GM10248 (cell line): ENCODE measurements around the gene RAET1L.

Source experiments
- CTCF ChIA-PET: fragments of 300-600 bp; sonication (Branson Sonifier 250); formaldehyde crosslinking; extraction: SDS; loops from one replicate; lab custom pipeline; 2021; ENCODE audit warnings: antibody characterized with exemption; lab: Yijun Ruan, JAX
- POLR2A ChIA-PET: fragments of 350-650 bp; sonication (Branson Sonifier 250); formaldehyde crosslinking; extraction: SDS; loops from one replicate; lab custom pipeline; 2020; ENCODE audit warnings: antibody characterized with exemption; lab: Yijun Ruan, JAX
- DNase-seq: peaks from one replicate; pipeline ENCODE4 v3.0.0; 2012; ENCODE audit errors: extremely low spot score
- CTCF ChIP-seq: IDR thresholded peaks from 2 replicates; pipeline ENCODE4 v1.5.1; 2012; ENCODE audit warnings: mild to moderate bottlenecking, low read depth; ENCODE audit errors: extremely low read depth, missing control alignments, control extremely low read depth

Gene RAET1L

GRCh38 chr6:149990661-149991471, 34.5 kb downstream of the RAET1L start:
- DNase-seq = peak; percentile 48
- CTCF ChIA-PET = interaction anchor here (1.2 to 2.8 kb wide), 2 partner anchors 16 to 26 kb away, joined by 5 to 8 read pairs; no protein-coding TSS in a partner anchor
- no peak for TF ChIP-seq CTCF
- POLR2A ChIA-PET = no interaction called here

GRCh38 chr6:149990212-149990660, 35.1 kb downstream of the RAET1L start:
- no peak for TF ChIP-seq CTCF
- no peak for DNase-seq
- ChIA-PET CTCF (interaction anchor here (1.2 to 2.8 kb wide), 2 partner anchors 17 to 27 kb away, joined by 5 to 8 read pairs; no protein-coding TSS in a partner anchor), POLR2A (no interaction called here)

GRCh38 chr6:149988550-149989346, 36.6 kb downstream of the RAET1L start:
- POLR2A ChIA-PET = no interaction called here

GRCh38 chr6:149987602-149988107, 37.7 kb downstream of the RAET1L start:
- ChIA-PET POLR2A (no interaction called here), CTCF (no interaction called here)
- DNase-seq = no peak
- no peak for TF ChIP-seq CTCF

More at GRCh38 chr6:149988550-149989346, 36.6 kb downstream of the RAET1L start:
- no peak for DNase-seq
- CTCF ChIA-PET = interaction anchor here (1.3 kb wide), 1 partner anchor 15 kb away, joined by 4 read pairs; no protein-coding TSS in a partner anchor
- TF ChIP-seq CTCF = no peak

- TF ChIP-seq CTCF = no peak
- no peak for DNase-seq
- POLR2A ChIA-PET = no interaction called here
- CTCF ChIA-PET = no interaction called here
Measured at GRCh38 chr6:149985481-149985937, 39.8 kb downstream of the RAET1L start.

- CTCF ChIA-PET = no interaction called here
- no peak for TF ChIP-seq CTCF
- no peak for DNase-seq
- POLR2A ChIA-PET = no interaction called here
Measured at GRCh38 chr6:149984773-149985172, 40.6 kb downstream of the RAET1L start.
